H1 (cell line): Measurements from ENCODE around the gene ZBTB7A. TPM values are rescaled to one million over a fixed set of nuclear protein-coding genes. Genes with fewer than 3 reads are reported as not detected.

Source experiments
- CTCF ChIA-PET: fragments of 300-600 bp; sonication (Branson Sonifier 250); formaldehyde crosslinking; loops from one replicate; lab custom pipeline; 2021; ENCODE audit not compliant: partially characterized antibody; lab: Charles Lee
- POLR2A ChIA-PET: fragments of 300-600 bp; sonication (Branson Sonifier 250); formaldehyde crosslinking; loops from one replicate; lab custom pipeline; 2021; ENCODE audit warnings: inconsistent platforms; ENCODE audit not compliant: partially characterized antibody; lab: Charles Lee
- DNase-seq, 2 experiments: peaks; one replicate each; pipeline versions ENCODE4 v3.0.0 to v3.0.0-alpha.2; 2010 to 2022; ENCODE audit warnings: low spot score in 2 of 2, low read depth in 1 of 2, mixed read lengths in 1 of 2
- FAIRE-seq: peaks from 2 replicates; lab custom pipeline; 2011; peaks lifted over from hg19 to GRCh38; lab: Jason Lieb, UNC
- H2AFZ ChIP-seq: 2 replicates; pipeline ENCODE4 v1.8.1; 2012; ENCODE audit warnings: low read length, inconsistent platforms
- H2AK5ac ChIP-seq: 2 replicates; pipeline ENCODE4 v1.6.1; 2013; ENCODE audit warnings: low read depth, low read length
- H2BK120ac ChIP-seq: replicated peaks from 2 replicates; pipeline ENCODE3; 2013; ENCODE audit warnings: low read depth, low read length, inconsistent platforms
- H2BK12ac ChIP-seq: 2 replicates; pipeline ENCODE4 v1.6.1; 2013; ENCODE audit warnings: low read depth, low read length
- H2BK15ac ChIP-seq: 2 replicates; pipeline ENCODE4 v1.6.1; 2013; ENCODE audit warnings: low read length
- H2BK20ac ChIP-seq: 2 replicates; pipeline ENCODE4 v1.6.1; 2013; ENCODE audit warnings: low read length
- H2BK5ac ChIP-seq: 2 replicates; pipeline ENCODE4 v1.6.1; 2013; ENCODE audit warnings: low read depth, low read length
- H3K14ac ChIP-seq: 2 replicates; pipeline ENCODE4 v1.6.1; 2013; ENCODE audit warnings: inconsistent platforms; ENCODE audit not compliant: insufficient read length
- H3K18ac ChIP-seq: 2 replicates; pipeline ENCODE4 v1.6.1; 2013; ENCODE audit warnings: low read length; ENCODE audit errors: extremely low read depth
- H3K23ac ChIP-seq: 2 replicates; pipeline ENCODE4 v1.6.1; 2013; ENCODE audit warnings: inconsistent platforms; ENCODE audit not compliant: insufficient read length
- H3K23me2 ChIP-seq: 2 replicates; pipeline ENCODE4 v1.6.1; 2013; ENCODE audit warnings: low read depth, low read length
- H3K27ac ChIP-seq: 2 replicates; pipeline ENCODE4 v1.6.1; 2011; ENCODE audit warnings: low read depth, low read length, inconsistent platforms
- H3K27me3 ChIP-seq, 4 experiments: replicated peaks in 1 of 4; 1 replicate in 1 of 4; 2 replicates in 3 of 4; pipeline versions ENCODE4 v1.6.1 to v1.8.1; 2011 to 2013; ENCODE audit warnings: low read length in 3 of 4, mild to moderate bottlenecking in 3 of 4, inconsistent platforms in 2 of 4, mixed read lengths in 2 of 4, moderate library complexity in 1 of 4; ENCODE audit not compliant: control insufficient read depth in 3 of 4, insufficient read depth in 3 of 4; ENCODE audit errors: extremely low read depth in 1 of 4
- H3K36me3 ChIP-seq, 4 experiments: 2 replicates each; pipeline versions ENCODE4 v1.6.1 to v1.8.1; 2011 to 2013; ENCODE audit warnings: mild to moderate bottlenecking in 4 of 4, low read length in 3 of 4, moderate library complexity in 2 of 4, control low read depth in 1 of 4, inconsistent platforms in 1 of 4; ENCODE audit not compliant: insufficient read depth in 4 of 4, control insufficient read depth in 2 of 4
- H3K4ac ChIP-seq: replicated peaks from 2 replicates; pipeline ENCODE3; 2013; ENCODE audit warnings: low read length, low read depth, mixed read lengths, inconsistent platforms; ENCODE audit not compliant: insufficient read length
- H3K4me1 ChIP-seq, 4 experiments: replicated peaks in 1 of 4; 1 replicate in 1 of 4; 2 replicates in 3 of 4; pipeline versions ENCODE4 v1.6.1 to v1.8.1; 2011 to 2013; ENCODE audit warnings: low read length in 3 of 4, inconsistent platforms in 2 of 4, mixed read lengths in 1 of 4; ENCODE audit not compliant: insufficient read depth in 4 of 4, control insufficient read depth in 3 of 4
- H3K4me2 ChIP-seq, 2 experiments: 2 replicates each; pipeline versions ENCODE4 v1.6.1 to v1.8.1; 2011 to 2013; ENCODE audit warnings: low read depth in 2 of 2, low read length in 2 of 2, control low read depth in 1 of 2, inconsistent platforms in 1 of 2, mild to moderate bottlenecking in 1 of 2; ENCODE audit not compliant: insufficient read depth in 1 of 2
- H3K4me3 ChIP-seq, 4 experiments: fragments of 200-600, 300-600 bp in 1 of 4; sonication (generic), shearing (Covaris generic), sonication (Bioruptor Twin) in 1 of 4; 2 replicates each; pipeline versions ENCODE4 v1.5.1 to v1.8.1; 2011 to 2016; ENCODE audit warnings: low read length in 4 of 4, low read depth in 3 of 4, control low read depth in 2 of 4, inconsistent platforms in 2 of 4, mild to moderate bottlenecking in 2 of 4, mixed read lengths in 1 of 4, moderate library complexity in 1 of 4; ENCODE audit not compliant: insufficient read depth in 2 of 4; ENCODE audit errors: extremely low read depth in 1 of 4
- H3K56ac ChIP-seq: replicated peaks from 2 replicates; pipeline ENCODE3; 2013; ENCODE audit warnings: low read depth, mild to moderate bottlenecking, mixed read lengths, low read length, inconsistent platforms; ENCODE audit not compliant: insufficient read length
- H3K79me1 ChIP-seq: 2 replicates; pipeline ENCODE4 v1.6.1; 2013; ENCODE audit warnings: low read depth, low read length, control low read depth
- H3K79me2 ChIP-seq, 2 experiments: 2 replicates each; pipeline versions ENCODE4 v1.6.1 to v1.8.1; 2012 to 2013; ENCODE audit warnings: low read length in 2 of 2, mild to moderate bottlenecking in 2 of 2, inconsistent platforms in 1 of 2; ENCODE audit not compliant: insufficient read depth in 2 of 2, control insufficient read depth in 1 of 2
- H3K9ac ChIP-seq, 4 experiments: replicated peaks in 1 of 4; 1 replicate in 1 of 4; 2 replicates in 3 of 4; pipeline versions ENCODE4 v1.6.1 to v1.8.1; 2011 to 2013; ENCODE audit warnings: low read depth in 3 of 4, low read length in 3 of 4, control low read depth in 2 of 4, mild to moderate bottlenecking in 2 of 4, moderate library complexity in 2 of 4, inconsistent platforms in 1 of 4; ENCODE audit errors: extremely low read depth in 1 of 4
- H3K9me3 ChIP-seq, 2 experiments: 2 replicates each; pipeline versions ENCODE4 v1.6.1 to v1.8.1; 2012 to 2013; ENCODE audit warnings: mild to moderate bottlenecking in 2 of 2, moderate library complexity in 2 of 2, control low read depth in 1 of 2, inconsistent platforms in 1 of 2, low read depth in 1 of 2, low read length in 1 of 2, mixed read lengths in 1 of 2; ENCODE audit not compliant: insufficient read depth in 2 of 2
- H4K20me1 ChIP-seq, 2 experiments: replicated peaks in 1 of 2; 2 replicates each; pipeline versions ENCODE3 to v1.8.1; 2011 to 2013; ENCODE audit warnings: inconsistent platforms in 2 of 2, low read length in 2 of 2, mild to moderate bottlenecking in 1 of 2; ENCODE audit not compliant: insufficient read depth in 2 of 2, control insufficient read depth in 1 of 2
- H4K5ac ChIP-seq: 2 replicates; pipeline ENCODE4 v1.6.1; 2013; ENCODE audit warnings: low read length, low read depth, mixed read lengths, inconsistent platforms; ENCODE audit not compliant: insufficient read length
- H4K8ac ChIP-seq: 2 replicates; pipeline ENCODE4 v1.8.0; 2013; ENCODE audit warnings: mild to moderate bottlenecking, moderate library complexity, low read length, inconsistent platforms; ENCODE audit not compliant: insufficient read depth; ENCODE audit errors: extremely low read depth
- H4K91ac ChIP-seq: replicated peaks from 2 replicates; pipeline ENCODE3; 2013; ENCODE audit warnings: low read length, mixed read lengths, inconsistent platforms; ENCODE audit not compliant: insufficient read length
- ASH2L ChIP-seq: fragments of 200-600, 300-600 bp; sonication (generic); IDR thresholded peaks from one replicate; pipeline ENCODE4 v1.7.1; 2017; ENCODE audit warnings: low read length
- BACH1 ChIP-seq: IDR thresholded peaks from 2 replicates; pipeline ENCODE4 v1.6.1; 2012; ENCODE audit warnings: low read length, improper control_type of control experiment
- BRCA1 ChIP-seq: IDR thresholded peaks from 2 replicates; pipeline ENCODE4 v1.6.1; 2012; ENCODE audit warnings: low read depth, low read length, improper control_type of control experiment
- CEBPB ChIP-seq: IDR thresholded peaks from 2 replicates; pipeline ENCODE4 v1.6.1; 2012; ENCODE audit warnings: low read depth, low read length
- CHD2 ChIP-seq: IDR thresholded peaks from 2 replicates; pipeline ENCODE4 v1.6.1; 2012; ENCODE audit warnings: low read length, improper control_type of control experiment
- EGR1 ChIP-seq: IDR thresholded peaks from 2 replicates; pipeline ENCODE4 v1.6.1; 2011; ENCODE audit warnings: low read depth, low read length, borderline replicate concordance
- EZH2 ChIP-seq: fragments of 200-600 bp; sonication (generic); IDR thresholded peaks from 2 replicates; pipeline ENCODE4 v1.7.1; 2012; ENCODE audit warnings: low read depth, mild to moderate bottlenecking, moderate library complexity, low read length, inconsistent platforms; ENCODE audit not compliant: severe bottlenecking
- HDAC6 ChIP-seq: IDR thresholded peaks from one replicate; pipeline ENCODE4 v1.7.1; 2012; ENCODE audit warnings: low read depth, mild to moderate bottlenecking, inconsistent platforms, low read length, moderate library complexity
- MAFK ChIP-seq: IDR thresholded peaks from 2 replicates; pipeline ENCODE4 v1.6.1; 2012; ENCODE audit warnings: low read depth, mild to moderate bottlenecking, improper control_type of control experiment, low read length
- POLR2A ChIP-seq, 2 experiments: IDR thresholded peaks; 1 replicate in 1 of 2; 2 replicates in 1 of 2; pipeline ENCODE4 v1.6.1; 2011; ENCODE audit warnings: low read depth in 2 of 2, low read length in 2 of 2, mild to moderate bottlenecking in 2 of 2; ENCODE audit errors: control extremely low read depth in 1 of 2
- POU5F1 ChIP-seq: IDR thresholded peaks from 2 replicates; pipeline ENCODE4 v1.6.1; 2011; ENCODE audit warnings: low read depth, mild to moderate bottlenecking, low read length, moderate library complexity
- SP2 ChIP-seq: IDR thresholded peaks from 2 replicates; pipeline ENCODE4 v1.6.1; 2012; ENCODE audit warnings: mild to moderate bottlenecking, low read length, inconsistent platforms
- SP4 ChIP-seq: IDR thresholded peaks from 2 replicates; pipeline ENCODE4 v1.6.1; 2012; ENCODE audit warnings: low read length, inconsistent platforms
- WGBS, 2 experiments: shearing (Covaris generic) in 1 of 2; methylation state at CpG; one replicate each; pipeline versions ENCODE4 v1.1.6 to v1.1.7; 2013 to 2015; ENCODE audit warnings: low lambda C conversion rate in 2 of 2, mixed read lengths in 2 of 2, inconsistent platforms in 1 of 2, low coverage in 1 of 2, missing lambda C conversion rate in 1 of 2; ENCODE audit not compliant: insufficient replicate concordance in 2 of 2, insufficient coverage in 1 of 2, insufficient read length in 1 of 2; ENCODE audit errors: extremely low coverage in 1 of 2, missing lambda C conversion rate in 1 of 2; 5-methylcytosine and 5-hydroxymethylcytosine counted together
- polyA plus RNA-seq, 7 experiments: library from polyadenylated mRNA; depleted of rRNA in 3 of 7; stranded (reverse) in 5 of 7; unstranded in 2 of 7; fragments of >200 nt in 5 of 7; fragments of 200-250 nt in 2 of 7; gene quantifications; 1 replicate in 5 of 7; 2 replicates in 1 of 7; 4 replicates in 1 of 7; pipeline versions ENCODE4 v1.2.1 to v1.2.3, GENCODE V29; 2011 to 2013; ENCODE audit warnings: missing spikeins in 2 of 7, mixed read lengths in 2 of 7
- total RNA-seq: library from RNA; stranded (reverse); fragmentation: NEBNext Ultra II Directional; extraction: Animal tissue kit (Norgen Biotek cat#: 25700); gene quantifications from 2 replicates; pipeline ENCODE4 v1.2.1, GENCODE V29; 2021

Gene ZBTB7A
- total and polyA plus RNA-seq, 2 of the 8 experiments (the other 6 are each of a cell fraction or from before 2014, with no cell fraction given) = 5.6 to 17.8 TPM

- Histone ChIP-seq H2AK5ac (no peak overlapping the region), H3K56ac (no peak overlapping the region), H4K20me1 (peaks cover 3 to 14% of the 10 kb centered on the region in 2 experiments), H3K23ac (no peak overlapping the region), H3K79me2 (no peaks in the 10 kb centered on the region), H2BK20ac (no peak overlapping the region), H3K27me3 (no peaks in the 10 kb centered on the region), H2BK15ac (no peak overlapping the region), H4K91ac (no peak overlapping the region), H2BK5ac (no peak overlapping the region), H3K4me1 (peaks cover 0 to 11% (median 2%) of the 10 kb centered on the region in 4 experiments; a peak in 6 of 7 replicates), H2BK12ac (no peak overlapping the region), H3K4me3 (no peak overlapping the region), H3K9ac (no peak overlapping the region), H3K14ac (no peak overlapping the region), H3K4ac (no peak overlapping the region), H3K27ac (no peak overlapping the region), H3K18ac (no peak overlapping the region), H2BK120ac (no peak overlapping the region), H4K5ac (no peak overlapping the region), H3K4me2 (no peak overlapping the region), H2AFZ (no peak overlapping the region), H3K79me1 (peaks cover 7% of the 10 kb centered on the region), H3K23me2 (no peaks in the 10 kb centered on the region), H3K9me3 (no peaks in the 10 kb centered on the region), H3K36me3 (peaks cover 0 to 2% (median under 1%) of the 10 kb centered on the region in 4 experiments; a peak in 2 of 8 replicates), H4K8ac (no peak overlapping the region)
- ChIA-PET CTCF (no interaction called here), POLR2A (interaction anchor here (1.5 to 3.9 kb wide), 5 partner anchors 11 to 59 kb away, joined by 4 to 19 read pairs (median 6); no protein-coding TSS in a partner anchor)
- 84% methylated on average over 14 of the region's 14 CpGs; no CpG with 5 or more reads in 1 of the 2 experiments for WGBS, 2 experiments
- no peak for TF ChIP-seq POLR2A (IDR thresholded peaks at IDR 0.05; ENCODE audit: control extremely low read depth in 1 of 2, low read depth in 2 of 2, low read length in 2 of 2)
- no peak for TF ChIP-seq ASH2L
- TF ChIP-seq BACH1 = no peak
- TF ChIP-seq CHD2 = no peak
- TF ChIP-seq BRCA1 = no peak
- TF ChIP-seq POU5F1 = no peak
- no peak for TF ChIP-seq EGR1
- TF ChIP-seq MAFK = no peak
- TF ChIP-seq SP4 = no peak
- no peak for TF ChIP-seq CEBPB
- TF ChIP-seq EZH2 = no peak
- no peak for TF ChIP-seq SP2
- no peak for TF ChIP-seq HDAC6
- FAIRE-seq (no peak), DNase-seq (no peak)
Observed at GRCh38 chr19:4042731-4043082, 24.0 kb downstream of the ZBTB7A start.
